GM12874 (cell line): ENCODE measurements around the gene THSD7B.

ENCODE experiments used
- TF ChIP-seq, protein P1 (sequence below): IDR thresholded peaks from 2 replicates; pipeline ENCODE4 v1.5.1; 2011; ENCODE audit warnings: low read depth, mild to moderate bottlenecking, control low read depth, low read length, moderate library complexity; ENCODE audit not compliant: insufficient read depth

THSD7B gene

DNA sequence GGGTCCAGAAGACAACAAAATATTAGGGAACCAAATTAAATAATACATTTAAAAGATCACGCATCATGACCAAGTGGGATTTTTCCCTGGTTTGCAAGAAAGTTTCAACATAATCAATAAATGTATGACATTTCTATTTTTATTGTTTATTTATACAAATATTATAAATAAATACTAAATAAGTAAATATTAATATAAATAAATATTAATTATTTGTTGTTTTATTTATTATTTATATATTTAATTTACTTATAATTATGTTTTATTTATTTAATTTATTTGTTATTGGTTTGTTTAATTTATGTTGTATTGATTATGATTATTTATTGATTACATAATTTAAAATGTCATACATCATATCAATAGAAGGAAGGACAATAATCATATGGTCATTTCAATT is 956.4 kb downstream of the THSD7B start:
- TF ChIP-seq, protein P1, sequence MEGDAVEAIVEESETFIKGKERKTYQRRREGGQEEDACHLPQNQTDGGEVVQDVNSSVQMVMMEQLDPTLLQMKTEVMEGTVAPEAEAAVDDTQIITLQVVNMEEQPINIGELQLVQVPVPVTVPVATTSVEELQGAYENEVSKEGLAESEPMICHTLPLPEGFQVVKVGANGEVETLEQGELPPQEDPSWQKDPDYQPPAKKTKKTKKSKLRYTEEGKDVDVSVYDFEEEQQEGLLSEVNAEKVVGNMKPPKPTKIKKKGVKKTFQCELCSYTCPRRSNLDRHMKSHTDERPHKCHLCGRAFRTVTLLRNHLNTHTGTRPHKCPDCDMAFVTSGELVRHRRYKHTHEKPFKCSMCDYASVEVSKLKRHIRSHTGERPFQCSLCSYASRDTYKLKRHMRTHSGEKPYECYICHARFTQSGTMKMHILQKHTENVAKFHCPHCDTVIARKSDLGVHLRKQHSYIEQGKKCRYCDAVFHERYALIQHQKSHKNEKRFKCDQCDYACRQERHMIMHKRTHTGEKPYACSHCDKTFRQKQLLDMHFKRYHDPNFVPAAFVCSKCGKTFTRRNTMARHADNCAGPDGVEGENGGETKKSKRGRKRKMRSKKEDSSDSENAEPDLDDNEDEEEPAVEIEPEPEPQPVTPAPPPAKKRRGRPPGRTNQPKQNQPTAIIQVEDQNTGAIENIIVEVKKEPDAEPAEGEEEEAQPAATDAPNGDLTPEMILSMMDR: no peak

DNA sequence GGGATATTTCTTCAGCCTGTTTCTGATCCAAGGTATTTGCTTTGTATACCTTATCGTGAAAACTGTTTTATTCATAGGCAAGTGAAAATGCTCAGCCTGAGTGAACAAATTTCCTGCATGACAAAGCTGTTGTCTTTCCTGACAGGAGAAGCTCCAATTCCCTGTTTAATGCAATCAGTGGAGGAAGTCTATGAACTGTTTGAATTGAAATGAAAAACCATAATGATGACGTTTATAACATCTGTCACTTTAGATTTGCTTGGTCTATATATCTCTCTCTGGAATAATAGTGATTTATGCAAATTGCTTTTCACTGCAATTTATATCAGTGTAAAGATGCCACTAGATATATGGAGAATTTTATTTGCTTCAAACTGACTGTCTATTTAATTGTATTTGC is 959.6 kb downstream of the THSD7B start:
- TF ChIP-seq, protein P1: no peak
